Measurements from ENCODE around the gene SVIL. TPM values are rescaled to one million over a fixed set of nuclear protein-coding genes. Genes with fewer than 3 reads are reported as not detected.

The SVIL gene
- polyA plus RNA-seq, 1 donor (not counting 4 experiments of a cell fraction or from before 2014, with no cell fraction given) = 16.2 TPM

- H3K27me3 ChIP-seq (ENCODE audit: control insufficient read depth, extremely low read depth, insufficient read depth, low read length) = no peaks in the 10 kb centered on the region
- H3K36me3 ChIP-seq (ENCODE audit: control insufficient read depth in 2 of 2, extremely low read depth in 1 of 2, insufficient read depth in 2 of 2, low read length in 2 of 2) = peaks cover 4 to 17% of the 10 kb centered on the region in 2 experiments
- TF ChIP-seq CTCF (optimal IDR thresholded peaks at IDR 0.05 in 1 of 3, IDR thresholded peaks at IDR 0.05 in 1 of 3, conservative IDR thresholded peaks at IDR 0.05 in 1 of 3; ENCODE audit: extremely low read depth in 1 of 3, insufficient read depth in 2 of 3, low read length in 3 of 3) = no peak
- no peak for TF ChIP-seq EZH2 (IDR thresholded peaks at IDR 0.05; ENCODE audit: low read length)
- no peak overlapping the region for H3K27ac ChIP-seq (ENCODE audit: control insufficient read depth, insufficient read depth, low read length)
- no peak overlapping the region for H3K9ac ChIP-seq (ENCODE audit: control insufficient read depth, extremely low read depth, insufficient read depth, low read length)
- no peaks in the 10 kb centered on the region for H4K20me1 ChIP-seq (ENCODE audit: control insufficient read depth, extremely low read depth, insufficient read depth, low read length)
- no peaks in the 10 kb centered on the region for H3K9me3 ChIP-seq (ENCODE audit: control insufficient read depth, low read depth, low read length)
- H2AFZ ChIP-seq (ENCODE audit: control insufficient read depth, low read length) = no peak overlapping the region
- no peak for FAIRE-seq
- H3K9me1 ChIP-seq (ENCODE audit: control insufficient read depth, extremely low read depth, insufficient read depth, low read length) = peaks cover 3% of the 10 kb centered on the region
- no peaks in the 10 kb centered on the region for H3K79me2 ChIP-seq (ENCODE audit: control insufficient read depth, insufficient read depth, low read length)
- DNase-seq (ENCODE audit: low read depth, low spot score) = no peak
- no peak overlapping the region for H3K4me2 ChIP-seq (ENCODE audit: control insufficient read depth, extremely low read depth, insufficient read depth, low read depth, low read length)
- H3K4me3 ChIP-seq (ENCODE audit: control insufficient read depth in 2 of 3, extremely low read depth in 1 of 3, insufficient read depth in 2 of 3, low read depth in 1 of 3, low read length in 3 of 3) = no peak overlapping the region
- dilution Hi-C loops (cut with MboI; ENCODE audit: extremely low pct_ligation_motif_present, low sequenced_read_pairs) = no loop called here
- H3K4me1 ChIP-seq (ENCODE audit: control insufficient read depth, extremely low read depth, insufficient read depth, low read length) = no peaks in the 10 kb centered on the region
Measured at GRCh38 chr10:29533046-29533445, 101.7 kb downstream of the SVIL start.

- H3K27ac ChIP-seq (ENCODE audit: control insufficient read depth, insufficient read depth, low read length) = no peak overlapping the region
- no peak overlapping the region for H3K4me2 ChIP-seq (ENCODE audit: control insufficient read depth, extremely low read depth, insufficient read depth, low read depth, low read length)
- FAIRE-seq (no peak), DNase-seq (ENCODE audit: low read depth, low spot score) (no peak)
- no peak overlapping the region for H3K9ac ChIP-seq (ENCODE audit: control insufficient read depth, extremely low read depth, insufficient read depth, low read length)
- TF ChIP-seq EZH2 (IDR thresholded peaks at IDR 0.05; ENCODE audit: low read length) (no peak), CTCF (optimal IDR thresholded peaks at IDR 0.05 in 1 of 3, IDR thresholded peaks at IDR 0.05 in 1 of 3, conservative IDR thresholded peaks at IDR 0.05 in 1 of 3; ENCODE audit: extremely low read depth in 1 of 3, insufficient read depth in 2 of 3, low read length in 3 of 3) (no peak)
- H2AFZ ChIP-seq (ENCODE audit: control insufficient read depth, low read length) = no peak overlapping the region
- no peaks in the 10 kb centered on the region for H3K9me3 ChIP-seq (ENCODE audit: control insufficient read depth, low read depth, low read length)
- no peaks in the 10 kb centered on the region for H3K4me1 ChIP-seq (ENCODE audit: control insufficient read depth, extremely low read depth, insufficient read depth, low read length)
- H3K4me3 ChIP-seq (ENCODE audit: control insufficient read depth in 2 of 3, extremely low read depth in 1 of 3, insufficient read depth in 2 of 3, low read depth in 1 of 3, low read length in 3 of 3) = no peak overlapping the region
- H3K36me3 ChIP-seq (ENCODE audit: control insufficient read depth in 2 of 2, extremely low read depth in 1 of 2, insufficient read depth in 2 of 2, low read length in 2 of 2) = peaks cover 4 to 17% of the 10 kb centered on the region in 2 experiments
- no peaks in the 10 kb centered on the region for H4K20me1 ChIP-seq (ENCODE audit: control insufficient read depth, extremely low read depth, insufficient read depth, low read length)
- no peaks in the 10 kb centered on the region for H3K27me3 ChIP-seq (ENCODE audit: control insufficient read depth, extremely low read depth, insufficient read depth, low read length)
- dilution Hi-C loops (cut with MboI; ENCODE audit: extremely low pct_ligation_motif_present, low sequenced_read_pairs) = no loop called here
- no peaks in the 10 kb centered on the region for H3K79me2 ChIP-seq (ENCODE audit: control insufficient read depth, insufficient read depth, low read length)
- peaks cover 3% of the 10 kb centered on the region for H3K9me1 ChIP-seq (ENCODE audit: control insufficient read depth, extremely low read depth, insufficient read depth, low read length)
Measured at GRCh38 chr10:29532256-29532878, 102.4 kb downstream of the SVIL start.

Data from keratinocyte (primary cell).